NB4 (cell line): Measurements from ENCODE around the gene CD36.

Experiments
- MYC ChIP-seq: IDR thresholded peaks from 2 replicates; pipeline ENCODE4 v1.6.1; 2011; ENCODE audit warnings: low read depth, low read length
- POLR2A ChIP-seq: IDR thresholded peaks from 2 replicates; pipeline ENCODE4 v1.6.1; 2011; ENCODE audit warnings: mild to moderate bottlenecking; ENCODE audit not compliant: insufficient read length; ENCODE audit errors: extremely low read depth
- TF ChIP-seq, protein P1 (sequence below): IDR thresholded peaks from one replicate; pipeline ENCODE4 v1.5.1; 2012; ENCODE audit warnings: low read depth, low read length

DNA sequence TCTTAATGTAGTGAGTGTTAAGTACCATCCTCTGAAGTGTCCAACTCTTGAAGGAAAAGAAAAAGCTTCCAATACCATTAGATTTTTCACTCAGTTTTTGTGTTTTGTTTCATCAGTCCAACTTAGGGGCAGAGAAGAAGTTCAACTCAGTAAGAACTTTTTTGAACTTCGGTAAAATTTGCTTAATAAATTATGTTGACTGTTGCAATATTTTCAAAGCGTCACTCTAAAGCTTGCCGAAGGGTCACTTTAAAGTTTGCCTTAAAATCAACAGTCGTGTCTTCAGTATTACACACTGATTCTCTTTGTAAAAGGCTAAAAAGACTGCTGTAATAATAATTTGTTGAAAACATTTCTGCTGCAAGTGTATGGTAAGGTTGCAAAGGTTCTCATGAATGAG is 17.6 kb downstream of the CD36 start:
- TF ChIP-seq, protein P1, sequence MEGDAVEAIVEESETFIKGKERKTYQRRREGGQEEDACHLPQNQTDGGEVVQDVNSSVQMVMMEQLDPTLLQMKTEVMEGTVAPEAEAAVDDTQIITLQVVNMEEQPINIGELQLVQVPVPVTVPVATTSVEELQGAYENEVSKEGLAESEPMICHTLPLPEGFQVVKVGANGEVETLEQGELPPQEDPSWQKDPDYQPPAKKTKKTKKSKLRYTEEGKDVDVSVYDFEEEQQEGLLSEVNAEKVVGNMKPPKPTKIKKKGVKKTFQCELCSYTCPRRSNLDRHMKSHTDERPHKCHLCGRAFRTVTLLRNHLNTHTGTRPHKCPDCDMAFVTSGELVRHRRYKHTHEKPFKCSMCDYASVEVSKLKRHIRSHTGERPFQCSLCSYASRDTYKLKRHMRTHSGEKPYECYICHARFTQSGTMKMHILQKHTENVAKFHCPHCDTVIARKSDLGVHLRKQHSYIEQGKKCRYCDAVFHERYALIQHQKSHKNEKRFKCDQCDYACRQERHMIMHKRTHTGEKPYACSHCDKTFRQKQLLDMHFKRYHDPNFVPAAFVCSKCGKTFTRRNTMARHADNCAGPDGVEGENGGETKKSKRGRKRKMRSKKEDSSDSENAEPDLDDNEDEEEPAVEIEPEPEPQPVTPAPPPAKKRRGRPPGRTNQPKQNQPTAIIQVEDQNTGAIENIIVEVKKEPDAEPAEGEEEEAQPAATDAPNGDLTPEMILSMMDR = no peak
- TF ChIP-seq MYC = no peak
- no peak for TF ChIP-seq POLR2A
